Uterus (tissue), 2 donors: ENCODE data around the gene C1orf198.

ENCODE experiments used
- POLR2A ChIP-seq, 2 donors: fragments of 450-650 bp; IDR thresholded peaks; one replicate each; pipeline ENCODE4 v1.6.1; 2016; ENCODE audit warnings: antibody characterized with exemption in 2 of 2, mild to moderate bottlenecking in 1 of 2, moderate library complexity in 1 of 2
- TF ChIP-seq, protein P1 (sequence below), 4 experiments: fragments of 200-600 bp in 2 of 4; fragments of 450-650 bp in 2 of 4; sonication (generic) in 2 of 4; IDR thresholded peaks; one replicate each; pipeline ENCODE4 v1.5.1; 2016 to 2019; ENCODE audit warnings: antibody characterized with exemption in 4 of 4, mild to moderate bottlenecking in 2 of 4, moderate library complexity in 1 of 4

DNA sequence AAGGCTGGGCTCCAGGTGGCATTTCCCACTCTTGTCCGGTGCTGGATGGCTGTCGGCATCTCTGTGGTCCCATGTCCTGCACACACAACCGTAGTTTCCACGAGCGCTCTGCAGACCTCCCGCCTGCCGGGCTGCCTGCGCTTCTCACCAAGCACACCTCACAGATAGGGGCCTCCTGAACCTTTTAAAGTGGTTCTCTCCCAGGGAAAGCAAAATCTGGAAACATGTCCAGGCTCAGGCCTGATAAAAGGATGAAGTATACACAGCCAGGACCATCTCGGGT lies 74.9 kb downstream of the C1orf198 start:
- TF ChIP-seq, protein P1, sequence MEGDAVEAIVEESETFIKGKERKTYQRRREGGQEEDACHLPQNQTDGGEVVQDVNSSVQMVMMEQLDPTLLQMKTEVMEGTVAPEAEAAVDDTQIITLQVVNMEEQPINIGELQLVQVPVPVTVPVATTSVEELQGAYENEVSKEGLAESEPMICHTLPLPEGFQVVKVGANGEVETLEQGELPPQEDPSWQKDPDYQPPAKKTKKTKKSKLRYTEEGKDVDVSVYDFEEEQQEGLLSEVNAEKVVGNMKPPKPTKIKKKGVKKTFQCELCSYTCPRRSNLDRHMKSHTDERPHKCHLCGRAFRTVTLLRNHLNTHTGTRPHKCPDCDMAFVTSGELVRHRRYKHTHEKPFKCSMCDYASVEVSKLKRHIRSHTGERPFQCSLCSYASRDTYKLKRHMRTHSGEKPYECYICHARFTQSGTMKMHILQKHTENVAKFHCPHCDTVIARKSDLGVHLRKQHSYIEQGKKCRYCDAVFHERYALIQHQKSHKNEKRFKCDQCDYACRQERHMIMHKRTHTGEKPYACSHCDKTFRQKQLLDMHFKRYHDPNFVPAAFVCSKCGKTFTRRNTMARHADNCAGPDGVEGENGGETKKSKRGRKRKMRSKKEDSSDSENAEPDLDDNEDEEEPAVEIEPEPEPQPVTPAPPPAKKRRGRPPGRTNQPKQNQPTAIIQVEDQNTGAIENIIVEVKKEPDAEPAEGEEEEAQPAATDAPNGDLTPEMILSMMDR (IDR thresholded peaks at IDR 0.05) = no peak
- TF ChIP-seq POLR2A (IDR thresholded peaks at IDR 0.05) = no peak
